OCI-LY7 (cell line): ENCODE results near the gene PSMG4. TPM values are rescaled to one million over a fixed set of nuclear protein-coding genes. Genes with fewer than 3 reads are reported as not detected.

ENCODE experiments used
- BruUV-seq: library from RNA; stranded (reverse); fragments of 400-500 nt; replicated peaks from 2 replicates; lab custom pipeline; 2021; lab: Mats Ljungman, UMichigan
- CTCF ChIA-PET: fragments of 300-600 bp; sonication (Branson Sonifier 250); formaldehyde crosslinking; loops from one replicate; lab custom pipeline; 2022; ENCODE audit warnings: antibody characterized with exemption; ENCODE audit not compliant: unreplicated experiment; lab: Charles Lee
- POLR2A ChIA-PET: fragments of 300-600 bp; sonication (Branson Sonifier 250); formaldehyde crosslinking; loops from one replicate; lab custom pipeline; 2022; ENCODE audit warnings: antibody characterized with exemption; lab: Charles Lee
- DNase-seq: peaks from one replicate; pipeline ENCODE4 v3.0.0-alpha.2; 2015; ENCODE audit warnings: low spot score
- H2AFZ ChIP-seq: fragments of 200-600 bp; sonication (generic), shearing (Covaris generic); 2 replicates; pipeline ENCODE4 v1.6.1; 2014; ENCODE audit warnings: mild to moderate bottlenecking, antibody characterized with exemption, low read length, moderate library complexity
- H3K27ac ChIP-seq: fragments of 200-600 bp; sonication (generic); 2 replicates; pipeline ENCODE4 v1.5.1; 2014; ENCODE audit warnings: mixed run types, low read depth, mild to moderate bottlenecking, moderate library complexity, low read length, inconsistent platforms; ENCODE audit not compliant: poor library complexity, severe bottlenecking
- H3K36me3 ChIP-seq: fragments of 200-600 bp; sonication (generic); 2 replicates; pipeline ENCODE4 v1.6.1; 2014; ENCODE audit warnings: mild to moderate bottlenecking, antibody characterized with exemption, low read length, moderate library complexity, mixed read lengths; ENCODE audit not compliant: insufficient read depth
- H3K4me1 ChIP-seq: fragments of 200-600 bp; sonication (generic); 2 replicates; pipeline ENCODE4 v1.5.1; 2014; ENCODE audit warnings: mild to moderate bottlenecking, low read length; ENCODE audit not compliant: insufficient read depth, poor library complexity, severe bottlenecking
- H3K4me2 ChIP-seq: fragments of 200-600 bp; sonication (generic); 2 replicates; pipeline ENCODE4 v1.6.1; 2014; ENCODE audit warnings: mild to moderate bottlenecking, low read length
- H3K4me3 ChIP-seq: fragments of 200-600 bp; sonication (generic); 2 replicates; pipeline ENCODE4 v1.5.1; 2014; ENCODE audit warnings: mild to moderate bottlenecking, low read depth, low read length; ENCODE audit not compliant: poor library complexity, severe bottlenecking
- H3K79me2 ChIP-seq: fragments of 200-600 bp; sonication (generic); 2 replicates; pipeline ENCODE4 v1.6.1; 2016; ENCODE audit warnings: low read depth, mild to moderate bottlenecking, low read length, moderate library complexity, mixed read lengths; ENCODE audit not compliant: insufficient read depth
- H3K9me2 ChIP-seq: fragments of 200-600 bp; sonication (generic); 2 replicates; pipeline ENCODE4 v1.6.1; 2016; ENCODE audit warnings: mild to moderate bottlenecking, low read length, mixed read lengths; ENCODE audit not compliant: insufficient read depth
- H3K9me3 ChIP-seq: fragments of 200-600 bp; sonication (generic); 2 replicates; pipeline ENCODE4 v1.6.1; 2014; ENCODE audit warnings: mild to moderate bottlenecking, mixed run types, low read length, mixed read lengths
- H4K20me1 ChIP-seq: fragments of 200-600 bp; sonication (generic); 2 replicates; pipeline ENCODE4 v1.6.1; 2014; ENCODE audit warnings: mild to moderate bottlenecking, antibody characterized with exemption, low read length, moderate library complexity, mixed read lengths; ENCODE audit not compliant: insufficient read depth
- EZH2phosphoT487 ChIP-seq: fragments of 200-600 bp; sonication (generic); IDR thresholded peaks from 2 replicates; pipeline ENCODE4 v1.6.1; 2018; ENCODE audit warnings: low read depth, borderline replicate concordance, mild to moderate bottlenecking, mixed run types, antibody characterized with exemption, low read length, moderate library complexity, mixed read lengths
- intact Hi-C: fragments of 100-400 bp; cut with micrococcal nuclease; formaldehyde crosslinking; loops from one replicate; pipeline ENCODE4 v1.10.0; 2022; ENCODE audit not compliant: unreplicated experiment
- total RNA-seq, 2 experiments: library from RNA; depleted of rRNA in 1 of 2; stranded (reverse); fragments of >200 nt in 1 of 2; shearing (Covaris generic) in 1 of 2; gene quantifications; 2 replicates each; pipeline ENCODE4 v1.2.3, GENCODE V29; 2014 to 2022
- TF ChIP-seq, protein P1 (sequence below): fragments of 200-600 bp; sonication (generic); conservative IDR thresholded peaks from 2 replicates; pipeline ENCODE4 v1.5.1; 2014; ENCODE audit warnings: mild to moderate bottlenecking, antibody characterized with exemption, low read length, moderate library complexity, mixed read lengths

PSMG4 gene
- total RNA-seq, 2 experiments from 2014 or later, result 48.9 to 65.4 TPM

- no peaks in the 10 kb centered on the region for H3K4me1 ChIP-seq
- no TSS peak for BruUV-seq
- H3K9me3 ChIP-seq, result no peaks in the 10 kb centered on the region
- TF ChIP-seq, protein P1, sequence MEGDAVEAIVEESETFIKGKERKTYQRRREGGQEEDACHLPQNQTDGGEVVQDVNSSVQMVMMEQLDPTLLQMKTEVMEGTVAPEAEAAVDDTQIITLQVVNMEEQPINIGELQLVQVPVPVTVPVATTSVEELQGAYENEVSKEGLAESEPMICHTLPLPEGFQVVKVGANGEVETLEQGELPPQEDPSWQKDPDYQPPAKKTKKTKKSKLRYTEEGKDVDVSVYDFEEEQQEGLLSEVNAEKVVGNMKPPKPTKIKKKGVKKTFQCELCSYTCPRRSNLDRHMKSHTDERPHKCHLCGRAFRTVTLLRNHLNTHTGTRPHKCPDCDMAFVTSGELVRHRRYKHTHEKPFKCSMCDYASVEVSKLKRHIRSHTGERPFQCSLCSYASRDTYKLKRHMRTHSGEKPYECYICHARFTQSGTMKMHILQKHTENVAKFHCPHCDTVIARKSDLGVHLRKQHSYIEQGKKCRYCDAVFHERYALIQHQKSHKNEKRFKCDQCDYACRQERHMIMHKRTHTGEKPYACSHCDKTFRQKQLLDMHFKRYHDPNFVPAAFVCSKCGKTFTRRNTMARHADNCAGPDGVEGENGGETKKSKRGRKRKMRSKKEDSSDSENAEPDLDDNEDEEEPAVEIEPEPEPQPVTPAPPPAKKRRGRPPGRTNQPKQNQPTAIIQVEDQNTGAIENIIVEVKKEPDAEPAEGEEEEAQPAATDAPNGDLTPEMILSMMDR, result no peak
- TF ChIP-seq EZH2phosphoT487, result no peak
- no peak overlapping the region for H3K4me3 ChIP-seq
- DNase-seq, result no peak
- intact Hi-C loops, result no loop called here
- no peaks in the 10 kb centered on the region for H3K9me2 ChIP-seq
- no peaks in the 10 kb centered on the region for H3K79me2 ChIP-seq
- H3K4me2 ChIP-seq, result no peak overlapping the region
- CTCF ChIA-PET, result no interaction called here
- H4K20me1 ChIP-seq, result no peaks in the 10 kb centered on the region
- POLR2A ChIA-PET, result no interaction called here
- H3K27ac ChIP-seq, result no peak overlapping the region
- H3K36me3 ChIP-seq, result no peaks in the 10 kb centered on the region
- H2AFZ ChIP-seq, result no peak overlapping the region
Measured at GRCh38 chr6:3314621-3315467, 56.1 kb downstream of the PSMG4 start.

DNA sequence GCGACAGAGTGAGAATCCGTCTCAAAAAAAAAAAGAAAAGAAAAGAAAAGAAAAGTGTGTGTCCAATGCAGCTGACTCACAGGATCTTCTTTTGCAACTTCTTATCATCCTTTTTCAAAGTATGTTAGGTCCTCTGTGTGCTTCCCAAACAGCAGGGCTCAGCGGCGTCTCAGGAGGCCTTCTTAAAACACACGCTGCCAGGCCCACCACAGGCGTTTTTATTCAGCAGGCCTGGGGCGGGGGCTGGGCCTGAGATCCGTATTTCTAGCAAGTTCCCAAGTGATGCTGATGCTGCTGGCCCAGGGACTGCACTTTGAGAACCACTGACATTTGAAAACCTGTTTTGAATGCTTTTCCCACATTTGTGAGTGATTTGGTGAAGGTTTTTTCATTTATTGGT lies 57.1 kb downstream of the PSMG4 start:
- intact Hi-C loops, result no loop called here
- H3K9me3 ChIP-seq, result no peaks in the 10 kb centered on the region
- no TSS peak for BruUV-seq
- H3K4me3 ChIP-seq, result no peak overlapping the region
- H4K20me1 ChIP-seq, result no peaks in the 10 kb centered on the region
- DNase-seq, result no peak
- no peaks in the 10 kb centered on the region for H3K9me2 ChIP-seq
- no peak for TF ChIP-seq EZH2phosphoT487
- TF ChIP-seq, protein P1, result no peak
- H3K27ac ChIP-seq, result no peak overlapping the region
- H3K4me2 ChIP-seq, result no peak overlapping the region
- H2AFZ ChIP-seq, result no peak overlapping the region
- no peaks in the 10 kb centered on the region for H3K4me1 ChIP-seq
- no peaks in the 10 kb centered on the region for H3K36me3 ChIP-seq
- no peaks in the 10 kb centered on the region for H3K79me2 ChIP-seq
- ChIA-PET POLR2A (no interaction called here), CTCF (no interaction called here)

DNA sequence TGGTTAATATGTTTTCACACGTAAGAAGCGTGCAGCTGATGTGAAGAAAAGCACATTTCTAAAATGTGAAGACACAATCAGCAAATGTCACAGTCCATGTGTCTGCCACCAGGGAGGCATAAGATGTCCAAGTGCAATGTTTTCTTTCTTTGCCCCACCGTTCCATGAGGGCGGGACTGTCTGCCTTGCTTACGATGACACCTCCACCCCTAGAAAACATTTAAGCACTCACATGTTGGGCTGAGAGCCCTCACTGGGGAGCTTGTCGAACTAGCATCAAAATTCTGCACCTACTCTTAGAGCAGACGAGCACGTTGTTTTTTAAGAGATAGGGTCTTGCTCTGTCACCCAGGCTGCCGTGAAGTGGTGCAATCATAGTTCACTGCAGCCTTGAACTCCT lies 57.6 kb downstream of the PSMG4 start:
- no peak for TF ChIP-seq EZH2phosphoT487
- TF ChIP-seq, protein P1, result no peak
- Histone ChIP-seq H3K4me3 (no peak overlapping the region), H3K9me3 (no peaks in the 10 kb centered on the region), H2AFZ (no peak overlapping the region), H3K27ac (no peak overlapping the region), H3K4me2 (no peak overlapping the region), H4K20me1 (no peaks in the 10 kb centered on the region), H3K79me2 (no peaks in the 10 kb centered on the region), H3K9me2 (no peaks in the 10 kb centered on the region), H3K4me1 (no peaks in the 10 kb centered on the region), H3K36me3 (no peaks in the 10 kb centered on the region)
- ChIA-PET POLR2A (no interaction called here), CTCF (interaction anchor here (1.1 kb wide), 1 partner anchor 32 kb away, joined by 3 read pairs; no protein-coding TSS in a partner anchor)
- intact Hi-C loops, result no loop called here
- no TSS peak for BruUV-seq
- no peak for DNase-seq
